HG02763 (cell line): ENCODE data around the gene TBC1D24.

Source experiments
- ATAC-seq: cut with Tn5 transposase; IDR thresholded peaks from one replicate; pipeline ENCODE4 v1.9.1; 2021; ENCODE audit warnings: mild to moderate bottlenecking, moderate library complexity; ENCODE audit not compliant: unreplicated experiment

TBC1D24 gene

GRCh38 chr16:2449118-2449517, 25.8 kb upstream of the TBC1D24 start:
- ATAC-seq: no peak

- no peak for ATAC-seq
Observed at GRCh38 chr16:2450535-2450934, 24.4 kb upstream of the TBC1D24 start.

- no peak for ATAC-seq
Observed at GRCh38 chr16:2450975-2451381, 23.9 kb upstream of the TBC1D24 start.

- no peak for ATAC-seq
Observed at GRCh38 chr16:2451851-2452320, 23.0 kb upstream of the TBC1D24 start.

- no peak for ATAC-seq
Observed at GRCh38 chr16:2452650-2453049, 22.3 kb upstream of the TBC1D24 start.

- no peak for ATAC-seq
Observed at GRCh38 chr16:2455081-2455845, 19.7 kb upstream of the TBC1D24 start.

- no peak for ATAC-seq
Observed at GRCh38 chr16:2456551-2457153, 18.3 kb upstream of the TBC1D24 start.

- ATAC-seq: no peak
Observed at GRCh38 chr16:2457267-2457666, 17.7 kb upstream of the TBC1D24 start.

- no peak for ATAC-seq
Observed at GRCh38 chr16:2457946-2458345, 17.0 kb upstream of the TBC1D24 start.

- no peak for ATAC-seq
Observed at GRCh38 chr16:2458887-2459646, 15.9 kb upstream of the TBC1D24 start.

- peak; percentile 85 for ATAC-seq
Observed at GRCh38 chr16:2459647-2460390, 15.1 kb upstream of the TBC1D24 start, which contains the start of gene TEDC2. Gene TEDC2, plus strand, starts transcription at chr16:2460109. Its CDS starts 36 bp downstream, at chr16:2460145.

- no peak for ATAC-seq
Observed at GRCh38 chr16:2460391-2460713, 14.6 kb upstream of the TBC1D24 start.

- no peak for ATAC-seq
Observed at GRCh38 chr16:2460916-2461315, 14.0 kb upstream of the TBC1D24 start.

GRCh38 chr16:2462031-2462866, 12.7 kb upstream of the TBC1D24 start:
- ATAC-seq: no peak

GRCh38 chr16:2464333-2464732, 10.6 kb upstream of the TBC1D24 start:
- no peak for ATAC-seq

- no peak for ATAC-seq
Observed at GRCh38 chr16:2465653-2466415, 9.1 kb upstream of the TBC1D24 start.

- no peak for ATAC-seq
Observed at GRCh38 chr16:2466667-2467527, 8.0 kb upstream of the TBC1D24 start.

GRCh38 chr16:2467528-2468232, 7.2 kb upstream of the TBC1D24 start:
- ATAC-seq: no peak
